Keratinocyte (primary cell): ENCODE measurements around the gene DECR2.

Experiments
- CTCF ChIP-seq, 3 experiments: IDR thresholded peaks in 1 of 3; conservative IDR thresholded peaks in 1 of 3; optimal IDR thresholded peaks in 1 of 3; 2 replicates in 2 of 3; 3 replicates in 1 of 3; pipeline versions ENCODE3 to v1.5.1; 2011; ENCODE audit warnings: low read length in 3 of 3, mild to moderate bottlenecking in 3 of 3, moderate library complexity in 2 of 3, control low read depth in 1 of 3, inconsistent platforms in 1 of 3; ENCODE audit not compliant: insufficient read depth in 2 of 3; ENCODE audit errors: extremely low read depth in 1 of 3
- EZH2 ChIP-seq: IDR thresholded peaks from one replicate; pipeline ENCODE4 v1.6.1; 2012; ENCODE audit warnings: inconsistent platforms, mild to moderate bottlenecking, low read length, moderate library complexity

- TF ChIP-seq CTCF (optimal IDR thresholded peaks at IDR 0.05 in 1 of 3, IDR thresholded peaks at IDR 0.05 in 1 of 3, conservative IDR thresholded peaks at IDR 0.05 in 1 of 3; ENCODE audit: extremely low read depth in 1 of 3, insufficient read depth in 2 of 3, low read length in 3 of 3) (no peak), EZH2 (no peak)
Measured at GRCh38 chr16:440627-441026, 38.9 kb downstream of the DECR2 start.
